ENCODE results near the gene ZNF606.
A peak's percentile ranks its signal among the peaks of the same experiment; 100 is the strongest.

Gene ZNF606

GRCh38 chr19:58002384-58003173, at the start of gene ZNF606:
TSS of gene ZNF606 (minus strand) at chr19:58002820. CDS start at chr19:58001319, 1,501 bp downstream.
- no peak for TF ChIP-seq GATA1 (IDR thresholded peaks at IDR 0.05; ENCODE audit: low read depth, low read length)
- peak; percentile 71 for TF ChIP-seq POLR2A (IDR thresholded peaks at IDR 0.05; ENCODE audit: low read length)
- peak; percentile 94 for DNase-seq

- TF ChIP-seq POLR2A (IDR thresholded peaks at IDR 0.05; ENCODE audit: low read length) = no peak
- no peak for TF ChIP-seq GATA1 (IDR thresholded peaks at IDR 0.05; ENCODE audit: low read depth, low read length)
Measured at GRCh38 chr19:58052256-58052655, 49.6 kb upstream of the ZNF606 start.

GRCh38 chr19:58047672-58048071, 45.1 kb upstream of the ZNF606 start:
- no peak for DNase-seq
- TF ChIP-seq GATA1 (IDR thresholded peaks at IDR 0.05; ENCODE audit: low read depth, low read length) = no peak
- TF ChIP-seq POLR2A (IDR thresholded peaks at IDR 0.05; ENCODE audit: low read length) = no peak

More at GRCh38 chr19:58052256-58052655, 49.6 kb upstream of the ZNF606 start:
- no peak for DNase-seq

- DNase-seq = no peak
- no peak for TF ChIP-seq GATA1 (IDR thresholded peaks at IDR 0.05; ENCODE audit: low read depth, low read length)
- no peak for TF ChIP-seq POLR2A (IDR thresholded peaks at IDR 0.05; ENCODE audit: low read length)
Measured at GRCh38 chr19:58046856-58047255, 44.2 kb upstream of the ZNF606 start.

DNA sequence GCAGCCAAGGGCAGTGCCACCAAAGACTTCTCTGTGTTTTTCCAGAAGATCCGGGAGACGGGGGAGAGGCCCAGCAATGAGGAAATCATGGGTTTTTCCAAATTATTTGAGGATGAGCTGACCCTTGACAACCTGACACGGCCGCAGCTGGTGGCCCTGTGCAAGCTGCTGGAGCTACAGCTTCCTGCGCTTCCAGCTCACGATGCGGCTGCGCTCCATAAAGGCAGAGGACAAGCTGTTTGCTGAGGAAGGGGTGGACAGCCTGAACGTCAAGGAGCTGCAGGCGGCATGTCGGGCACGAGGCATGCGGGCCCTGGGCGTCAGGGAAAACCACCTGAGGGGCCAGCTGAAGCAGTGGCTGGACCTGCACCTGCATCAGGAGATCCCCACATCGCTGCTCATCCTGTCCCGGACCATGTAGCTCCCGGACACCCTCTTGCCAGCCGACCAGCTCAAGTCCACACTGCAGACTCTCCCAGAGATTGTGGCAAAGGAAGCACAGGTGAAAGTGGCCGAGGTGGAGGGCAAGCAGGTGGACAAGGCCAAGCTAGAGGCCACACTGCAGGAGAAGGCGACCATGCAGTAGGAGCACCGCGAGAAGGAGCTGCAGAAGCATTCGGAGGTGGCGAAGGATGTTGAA, 42.9 kb upstream of the ZNF606 start:
- DNase-seq = no peak
- no peak for TF ChIP-seq POLR2A (IDR thresholded peaks at IDR 0.05; ENCODE audit: low read length)
- no peak for TF ChIP-seq GATA1 (IDR thresholded peaks at IDR 0.05; ENCODE audit: low read depth, low read length)

- no peak for DNase-seq
- TF ChIP-seq POLR2A (IDR thresholded peaks at IDR 0.05; ENCODE audit: low read length) (no peak), GATA1 (IDR thresholded peaks at IDR 0.05; ENCODE audit: low read depth, low read length) (no peak)
Measured at GRCh38 chr19:58044886-58045285, 42.3 kb upstream of the ZNF606 start.

GRCh38 chr19:58044391-58044790, 41.8 kb upstream of the ZNF606 start:
- TF ChIP-seq POLR2A (IDR thresholded peaks at IDR 0.05; ENCODE audit: low read length) (no peak), GATA1 (IDR thresholded peaks at IDR 0.05; ENCODE audit: low read depth, low read length) (no peak)

GRCh38 chr19:58042495-58043340, 40.1 kb upstream of the ZNF606 start:
- DNase-seq = no peak
- TF ChIP-seq GATA1 (IDR thresholded peaks at IDR 0.05; ENCODE audit: low read depth, low read length) (no peak), POLR2A (IDR thresholded peaks at IDR 0.05; ENCODE audit: low read length) (no peak)

More at GRCh38 chr19:58044391-58044790, 41.8 kb upstream of the ZNF606 start:
- DNase-seq = no peak

DNA sequence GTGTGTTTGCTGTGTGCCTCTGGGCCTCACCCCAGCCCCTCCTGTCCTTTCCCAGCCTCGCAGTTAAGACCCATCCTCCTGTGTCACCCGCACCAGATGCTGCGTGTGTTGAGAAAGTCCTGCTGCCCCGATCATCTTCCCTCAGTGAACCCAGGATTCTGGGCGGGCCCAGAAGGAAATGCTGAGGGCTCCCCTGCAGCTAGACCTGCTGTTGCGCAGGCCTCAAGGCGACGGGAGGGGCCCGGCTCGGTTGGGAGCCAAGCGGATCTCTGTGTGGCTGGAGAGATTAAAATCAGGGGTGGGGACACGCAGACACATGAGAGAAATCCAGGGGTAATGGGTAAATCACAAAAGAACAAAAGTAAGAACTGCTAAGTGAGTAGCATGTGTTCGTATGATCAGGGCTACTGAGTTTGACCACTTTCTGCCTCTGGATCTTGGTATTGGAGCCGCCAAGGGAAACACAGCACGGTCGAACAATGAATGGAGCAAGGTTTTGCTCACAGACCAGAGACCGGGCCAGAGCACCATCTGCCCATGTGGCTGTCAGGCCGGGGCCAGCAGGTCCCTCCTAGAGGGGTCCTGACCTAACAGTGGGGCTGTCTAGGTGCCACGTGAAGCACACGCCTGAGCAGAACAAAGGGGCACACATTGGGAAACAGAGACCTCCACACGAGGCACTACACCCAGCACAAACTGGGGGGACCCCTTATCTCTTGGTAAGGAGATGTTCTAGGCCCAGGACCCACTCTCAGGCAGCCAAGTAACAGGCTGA, 38.3 kb upstream of the ZNF606 start:
- no peak for TF ChIP-seq POLR2A (IDR thresholded peaks at IDR 0.05; ENCODE audit: low read length)
- TF ChIP-seq GATA1 (IDR thresholded peaks at IDR 0.05; ENCODE audit: low read depth, low read length) = no peak
- DNase-seq = no peak

GRCh38 chr19:58038688-58039204, 36.1 kb upstream of the ZNF606 start:
- TF ChIP-seq POLR2A (IDR thresholded peaks at IDR 0.05; ENCODE audit: low read length) (no peak), GATA1 (IDR thresholded peaks at IDR 0.05; ENCODE audit: low read depth, low read length) (no peak)
- DNase-seq = no peak

DNA sequence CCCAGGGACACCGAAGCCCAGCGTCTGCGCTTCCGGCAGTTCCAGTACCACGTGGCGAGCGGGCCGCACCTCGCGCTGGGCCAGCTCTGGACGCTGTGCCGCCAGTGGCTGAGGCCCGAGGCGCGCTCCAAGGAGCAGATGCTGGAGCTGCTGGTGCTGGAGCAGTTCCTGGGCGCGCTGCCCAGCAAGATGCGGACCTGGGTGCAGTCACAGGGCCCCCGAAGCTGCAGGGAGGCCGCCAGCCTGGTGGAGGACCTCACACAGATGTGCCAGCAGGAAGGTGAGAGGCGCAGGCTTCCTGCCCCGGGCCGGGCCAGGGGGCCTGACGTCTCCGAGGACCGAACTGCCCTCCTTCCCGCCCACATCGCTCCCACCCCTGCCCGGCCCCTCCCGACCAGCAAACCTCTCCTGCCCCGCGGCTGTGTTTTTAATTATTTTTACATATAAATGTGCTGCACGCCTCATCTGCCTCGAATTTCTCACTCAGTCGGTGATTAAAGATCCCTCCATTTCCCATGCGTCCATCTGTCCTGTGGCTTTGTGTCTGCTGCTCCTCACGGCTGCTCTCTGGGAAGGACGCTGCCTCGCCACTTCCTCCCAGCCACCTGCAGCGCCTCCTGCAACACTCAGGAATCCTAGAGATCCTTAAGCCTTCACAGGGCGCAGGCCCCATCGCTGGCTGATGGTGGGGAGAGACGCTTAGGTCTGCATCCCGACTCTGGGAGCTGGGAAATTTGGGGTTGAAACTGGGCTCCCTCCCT, 35.5 kb upstream of the ZNF606 start:
- TF ChIP-seq POLR2A (IDR thresholded peaks at IDR 0.05; ENCODE audit: low read length) (no peak), GATA1 (IDR thresholded peaks at IDR 0.05; ENCODE audit: low read depth, low read length) (no peak)
- DNase-seq = no peak

- no peak for DNase-seq
- no peak for TF ChIP-seq GATA1 (IDR thresholded peaks at IDR 0.05; ENCODE audit: low read depth, low read length)
- no peak for TF ChIP-seq POLR2A (IDR thresholded peaks at IDR 0.05; ENCODE audit: low read length)
Measured at GRCh38 chr19:58035863-58036262, 33.2 kb upstream of the ZNF606 start.
